ENCODE measurements around the gene CCDC68. TPM values are rescaled to one million over a fixed set of nuclear protein-coding genes. Genes with fewer than 3 reads are reported as not detected.

The CCDC68 gene
- total and polyA plus RNA-seq, 2 donors (not counting 1 experiment from before 2014, with no cell fraction given): 5.1 to 8.3 TPM

DNA sequence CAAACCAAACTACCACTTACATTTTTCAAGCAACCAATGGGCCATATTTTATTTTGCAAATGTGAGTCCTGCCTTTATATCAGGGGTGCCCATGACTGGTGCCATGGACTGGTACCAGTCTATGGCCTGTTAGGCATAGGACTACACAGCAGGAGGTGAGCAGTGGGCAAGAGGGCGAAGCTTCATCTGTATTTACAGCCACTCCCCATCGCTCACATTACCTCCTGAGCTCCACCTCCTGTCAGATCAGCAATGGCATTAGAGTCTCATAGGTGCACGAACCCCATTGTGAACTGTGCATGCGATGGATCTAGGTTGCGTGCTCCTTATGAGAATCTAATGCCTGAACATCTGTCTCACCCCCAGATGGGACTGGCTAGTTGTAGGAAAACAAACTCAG, 53.6 kb downstream of the CCDC68 start:
- Histone ChIP-seq H3K27ac (ENCODE audit: insufficient read depth, low read length) (no peak overlapping the region), H3K4me1 (ENCODE audit: control insufficient read depth, extremely low read depth, insufficient read depth, low read length) (no peaks in the 10 kb centered on the region), H3K36me3 (ENCODE audit: control insufficient read depth, insufficient read depth, low read length) (no peaks in the 10 kb centered on the region), H2AFZ (ENCODE audit: low read length) (no peak overlapping the region), H3K27me3 (ENCODE audit: control insufficient read depth, insufficient read depth, low read length) (no peaks in the 10 kb centered on the region), H3K4me2 (ENCODE audit: extremely low read depth, insufficient read depth, low read length) (no peak overlapping the region), H3K9ac (ENCODE audit: insufficient read depth, low read length) (no peak overlapping the region), H3K4me3 (replicated peaks in 1 of 4; ENCODE audit: control extremely low read depth in 1 of 4, insufficient read depth in 1 of 4, low read depth in 3 of 4, low read length in 4 of 4) (no peak overlapping the region), H3K9me3 (ENCODE audit: control insufficient read depth, insufficient read depth, low read depth, low read length) (no peaks in the 10 kb centered on the region), H4K20me1 (ENCODE audit: control insufficient read depth, extremely low read depth, insufficient read depth, low read length) (no peaks in the 10 kb centered on the region), H3K79me2 (ENCODE audit: control insufficient read depth, insufficient read depth, low read length) (no peaks in the 10 kb centered on the region)
- no peak for DNase-seq (ENCODE audit: low read depth in 2 of 2)
- TF ChIP-seq, protein P1, sequence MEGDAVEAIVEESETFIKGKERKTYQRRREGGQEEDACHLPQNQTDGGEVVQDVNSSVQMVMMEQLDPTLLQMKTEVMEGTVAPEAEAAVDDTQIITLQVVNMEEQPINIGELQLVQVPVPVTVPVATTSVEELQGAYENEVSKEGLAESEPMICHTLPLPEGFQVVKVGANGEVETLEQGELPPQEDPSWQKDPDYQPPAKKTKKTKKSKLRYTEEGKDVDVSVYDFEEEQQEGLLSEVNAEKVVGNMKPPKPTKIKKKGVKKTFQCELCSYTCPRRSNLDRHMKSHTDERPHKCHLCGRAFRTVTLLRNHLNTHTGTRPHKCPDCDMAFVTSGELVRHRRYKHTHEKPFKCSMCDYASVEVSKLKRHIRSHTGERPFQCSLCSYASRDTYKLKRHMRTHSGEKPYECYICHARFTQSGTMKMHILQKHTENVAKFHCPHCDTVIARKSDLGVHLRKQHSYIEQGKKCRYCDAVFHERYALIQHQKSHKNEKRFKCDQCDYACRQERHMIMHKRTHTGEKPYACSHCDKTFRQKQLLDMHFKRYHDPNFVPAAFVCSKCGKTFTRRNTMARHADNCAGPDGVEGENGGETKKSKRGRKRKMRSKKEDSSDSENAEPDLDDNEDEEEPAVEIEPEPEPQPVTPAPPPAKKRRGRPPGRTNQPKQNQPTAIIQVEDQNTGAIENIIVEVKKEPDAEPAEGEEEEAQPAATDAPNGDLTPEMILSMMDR (conservative IDR thresholded peaks at IDR 0.05 in 1 of 2, IDR thresholded peaks at IDR 0.05 in 1 of 2; ENCODE audit: low read depth in 1 of 2, low read length in 2 of 2): no peak
- TF ChIP-seq EZH2 (IDR thresholded peaks at IDR 0.05; ENCODE audit: low read length, missing control alignments): no peak

DNA sequence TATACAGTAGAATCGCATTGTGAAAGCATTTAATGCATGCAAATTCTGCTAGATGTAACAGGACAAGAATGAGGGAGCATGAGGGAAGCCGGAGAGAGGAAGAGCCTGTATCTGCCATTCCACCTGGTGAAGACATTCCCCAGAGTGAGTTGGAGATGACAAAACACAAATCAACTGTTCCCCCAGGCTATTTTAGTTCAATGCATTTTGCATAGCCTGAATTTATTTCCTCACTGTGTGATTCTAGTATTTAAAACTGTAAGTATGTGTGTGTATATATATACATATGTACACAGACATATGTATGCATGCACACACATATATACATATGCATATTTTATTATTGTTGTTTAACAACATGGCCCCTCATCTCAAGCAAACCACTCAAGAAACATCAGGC, 54.7 kb downstream of the CCDC68 start:
- TF ChIP-seq, protein P1 (conservative IDR thresholded peaks at IDR 0.05 in 1 of 2, IDR thresholded peaks at IDR 0.05 in 1 of 2; ENCODE audit: low read depth in 1 of 2, low read length in 2 of 2): no peak
- TF ChIP-seq EZH2 (IDR thresholded peaks at IDR 0.05; ENCODE audit: low read length, missing control alignments): no peak
- Histone ChIP-seq H2AFZ (ENCODE audit: low read length) (no peak overlapping the region), H3K9me3 (ENCODE audit: control insufficient read depth, insufficient read depth, low read depth, low read length) (no peaks in the 10 kb centered on the region), H4K20me1 (ENCODE audit: control insufficient read depth, extremely low read depth, insufficient read depth, low read length) (no peaks in the 10 kb centered on the region), H3K4me1 (ENCODE audit: control insufficient read depth, extremely low read depth, insufficient read depth, low read length) (no peaks in the 10 kb centered on the region), H3K9ac (ENCODE audit: insufficient read depth, low read length) (no peak overlapping the region), H3K27ac (ENCODE audit: insufficient read depth, low read length) (no peak overlapping the region), H3K36me3 (ENCODE audit: control insufficient read depth, insufficient read depth, low read length) (no peaks in the 10 kb centered on the region), H3K4me3 (replicated peaks in 1 of 4; ENCODE audit: control extremely low read depth in 1 of 4, insufficient read depth in 1 of 4, low read depth in 3 of 4, low read length in 4 of 4) (no peak overlapping the region), H3K79me2 (ENCODE audit: control insufficient read depth, insufficient read depth, low read length) (no peaks in the 10 kb centered on the region), H3K4me2 (ENCODE audit: extremely low read depth, insufficient read depth, low read length) (no peak overlapping the region), H3K27me3 (ENCODE audit: control insufficient read depth, insufficient read depth, low read length) (no peaks in the 10 kb centered on the region)
- DNase-seq (ENCODE audit: low read depth in 2 of 2): no peak

DNA sequence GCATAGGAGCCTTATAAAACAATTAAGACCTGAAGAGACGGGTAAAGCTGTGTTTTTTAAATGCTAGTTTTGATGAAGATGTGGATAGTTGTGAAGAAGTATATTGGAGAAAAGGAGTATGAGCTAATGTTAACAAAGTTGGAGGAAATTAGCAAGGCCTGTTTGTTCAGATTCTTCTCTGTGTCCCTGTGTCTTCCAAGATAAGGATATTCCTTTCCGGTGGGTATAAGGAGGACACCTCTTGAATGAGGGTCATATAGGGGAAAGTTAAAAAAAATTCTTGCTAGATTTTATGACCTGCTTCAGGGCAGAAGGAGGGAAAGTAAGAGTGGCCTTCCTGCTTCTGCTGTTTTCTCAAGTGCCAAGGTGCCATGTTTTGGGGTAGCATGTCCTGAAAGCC, 59.0 kb downstream of the CCDC68 start:
- no peak overlapping the region for H3K4me2 ChIP-seq (ENCODE audit: extremely low read depth, insufficient read depth, low read length)
- no peaks in the 10 kb centered on the region for H3K9me3 ChIP-seq (ENCODE audit: control insufficient read depth, insufficient read depth, low read depth, low read length)
- no peaks in the 10 kb centered on the region for H3K36me3 ChIP-seq (ENCODE audit: control insufficient read depth, insufficient read depth, low read length)
- no peaks in the 10 kb centered on the region for H3K79me2 ChIP-seq (ENCODE audit: control insufficient read depth, insufficient read depth, low read length)
- no peaks in the 10 kb centered on the region for H4K20me1 ChIP-seq (ENCODE audit: control insufficient read depth, extremely low read depth, insufficient read depth, low read length)
- no peak for TF ChIP-seq EZH2 (IDR thresholded peaks at IDR 0.05; ENCODE audit: low read length, missing control alignments)
- no peak overlapping the region for H3K27ac ChIP-seq (ENCODE audit: insufficient read depth, low read length)
- DNase-seq (ENCODE audit: low read depth in 2 of 2): no peak
- no peaks in the 10 kb centered on the region for H3K4me1 ChIP-seq (ENCODE audit: control insufficient read depth, extremely low read depth, insufficient read depth, low read length)
- H2AFZ ChIP-seq (ENCODE audit: low read length): no peak overlapping the region
- H3K27me3 ChIP-seq (ENCODE audit: control insufficient read depth, insufficient read depth, low read length): no peaks in the 10 kb centered on the region
- H3K4me3 ChIP-seq (replicated peaks in 1 of 4; ENCODE audit: control extremely low read depth in 1 of 4, insufficient read depth in 1 of 4, low read depth in 3 of 4, low read length in 4 of 4): no peak overlapping the region
- H3K9ac ChIP-seq (ENCODE audit: insufficient read depth, low read length): no peak overlapping the region
